Right lung (tissue), 10 donors: ENCODE results near the gene AGBL1. TPM values are rescaled to one million over a fixed set of nuclear protein-coding genes. Genes with fewer than 3 reads are reported as not detected.

Experiments used
- DNase-seq, 2 donors: peaks; one replicate each; pipeline ENCODE4 v3.0.0-alpha.2; 2013
- long read RNA-seq, 8 donors: transcript quantifications; one replicate each; lab custom pipeline, GENCODE V29; 2026
- polyA plus RNA-seq, 5 donors: library from polyadenylated mRNA; unstranded; fragments of 120-200 nt; gene quantifications; one replicate each; pipeline versions ENCODE4 v1.2.1 to v1.2.3, GENCODE V29; 2013; ENCODE audit warnings: inconsistent platforms in 1 of 5, low replicate concordance in 1 of 5; ENCODE audit not compliant: insufficient read length in 5 of 5, insufficient read depth in 1 of 5

The AGBL1 gene
- polyA plus RNA-seq, result under 1 TPM; 0.05 to 0.26 (median 0.07) TPM
- long read RNA-seq, donor 1, result 0 reads
- long read RNA-seq, donor 2, result 0 reads
- long read RNA-seq, donor 3, result 0 reads
- long read RNA-seq, donor 4, result 0 reads
- long read RNA-seq, donor 5, result 0 reads
- long read RNA-seq, donor 6, result 0 reads
- long read RNA-seq, donor 7, result 0 reads
- long read RNA-seq, donor 8, result 0 reads

GRCh38 chr15:86079508-86080266 lies at the start of gene AGBL1:
AGBL1 (plus strand) TSS chr15:86079871.
- peak in 1 of 2 donors; percentile 11 for DNase-seq

- no peak for DNase-seq
These were observed 44.8 kb upstream of the AGBL1 start for GRCh38 chr15:86034904-86035303.

- no peak for DNase-seq
These were observed 43.4 kb upstream of the AGBL1 start for GRCh38 chr15:86036243-86036642.

- no peak for DNase-seq
These were observed 41.2 kb upstream of the AGBL1 start for GRCh38 chr15:86038491-86038890.

GRCh38 chr15:86040356-86041033 lies 39.2 kb upstream of the AGBL1 start:
- no peak for DNase-seq

GRCh38 chr15:86041399-86041798 lies 38.3 kb upstream of the AGBL1 start:
- no peak for DNase-seq

- no peak for DNase-seq
These were observed 37.4 kb upstream of the AGBL1 start for GRCh38 chr15:86042226-86042625.

- DNase-seq, result no peak
These were observed 34.7 kb upstream of the AGBL1 start for GRCh38 chr15:86044981-86045380.

- no peak for DNase-seq
These were observed 25.3 kb upstream of the AGBL1 start for GRCh38 chr15:86054338-86054737.

GRCh38 chr15:86055688-86056087 lies 24.0 kb upstream of the AGBL1 start:
- no peak for DNase-seq

GRCh38 chr15:86059851-86060250 lies 19.8 kb upstream of the AGBL1 start:
- DNase-seq, result no peak

- DNase-seq, result no peak
These were observed 19.0 kb upstream of the AGBL1 start for GRCh38 chr15:86060674-86061073.

- no peak for DNase-seq
These were observed 18.1 kb upstream of the AGBL1 start for GRCh38 chr15:86061581-86061980.

- DNase-seq, result no peak
These were observed 16.9 kb upstream of the AGBL1 start for GRCh38 chr15:86062646-86063243.

- no peak for DNase-seq
These were observed 16.1 kb upstream of the AGBL1 start for GRCh38 chr15:86063356-86064095.

GRCh38 chr15:86064326-86064725 lies 15.3 kb upstream of the AGBL1 start:
- DNase-seq, result no peak

- DNase-seq, result no peak
These were observed 13.4 kb upstream of the AGBL1 start for GRCh38 chr15:86066174-86066834.

- no peak for DNase-seq
These were observed 6.4 kb upstream of the AGBL1 start for GRCh38 chr15:86073281-86073680.

GRCh38 chr15:86076468-86076867 lies 3.2 kb upstream of the AGBL1 start:
- DNase-seq, result no peak

- no peak for DNase-seq
These were observed 2.6 kb upstream of the AGBL1 start for GRCh38 chr15:86077070-86077469.

- no peak for DNase-seq
These were observed 631 bp downstream of the AGBL1 start for GRCh38 chr15:86080302-86080701.
